T-helper 2 cell treated with Interferon-gamma antibody and Interleukin-4, amounts not matched to agents 100 ng/mL and 5 ng/mL, for 36 hours (primary cell): Measurements from ENCODE around the gene BRD3OS. TPM values are rescaled to one million over a fixed set of nuclear protein-coding genes. Genes with fewer than 3 reads are reported as not detected.

Source experiments
- intact Hi-C: fragments of 100-400 bp; cut with micrococcal nuclease; formaldehyde crosslinking; loops from one replicate; pipeline ENCODE4 v1.15.1; 2023
- total RNA-seq: library from RNA; stranded (reverse); gene quantifications from 2 replicates; pipeline ENCODE4 v1.2.3, GENCODE V29; 2022

The BRD3OS gene
- total RNA-seq: 11.3 and 12.2 TPM in 2 replicates

- intact Hi-C loops: loop anchor here (1.0 kb wide), 4 partner anchors 31 to 566 kb away; partner anchors contain the start of genes BRD3 and CACFD1
Measured at GRCh38 chr9:134024828-134025605, at the start of gene BRD3OS. TSS of gene BRD3OS (plus strand) at chr9:134025481. CDS start at chr9:134026748, 1,267 bp downstream.

DNA sequence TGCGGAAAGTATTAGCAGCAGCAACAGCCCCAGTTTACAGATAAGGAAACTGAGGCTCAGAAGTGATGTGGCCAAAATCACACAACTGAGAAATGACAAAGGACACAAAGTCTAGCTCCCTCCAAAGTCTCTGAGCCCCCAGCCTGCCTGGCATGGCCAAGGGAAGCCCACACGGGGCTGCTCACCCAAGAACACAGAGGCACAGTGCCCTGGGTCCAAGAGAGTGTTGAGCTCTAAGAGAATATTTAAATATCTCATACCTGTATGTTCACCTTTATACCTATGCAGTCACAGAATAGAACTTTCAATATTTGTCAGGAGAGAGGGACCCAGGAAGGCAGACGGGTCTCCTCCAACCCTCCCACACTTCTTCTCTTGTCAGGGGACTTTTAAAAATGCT lies 49.8 kb upstream of the BRD3OS start:
- intact Hi-C loops: no loop called here

- intact Hi-C loops: no loop called here
Measured at GRCh38 chr9:133976191-133976861, 49.0 kb upstream of the BRD3OS start.

GRCh38 chr9:133976887-133977286 lies 48.4 kb upstream of the BRD3OS start:
- intact Hi-C loops: no loop called here

GRCh38 chr9:133977421-133978201 lies 47.7 kb upstream of the BRD3OS start:
- intact Hi-C loops: no loop called here

GRCh38 chr9:133978226-133978898 lies 46.9 kb upstream of the BRD3OS start:
- intact Hi-C loops: no loop called here

GRCh38 chr9:133978899-133979272 lies 46.4 kb upstream of the BRD3OS start:
- intact Hi-C loops: no loop called here

DNA sequence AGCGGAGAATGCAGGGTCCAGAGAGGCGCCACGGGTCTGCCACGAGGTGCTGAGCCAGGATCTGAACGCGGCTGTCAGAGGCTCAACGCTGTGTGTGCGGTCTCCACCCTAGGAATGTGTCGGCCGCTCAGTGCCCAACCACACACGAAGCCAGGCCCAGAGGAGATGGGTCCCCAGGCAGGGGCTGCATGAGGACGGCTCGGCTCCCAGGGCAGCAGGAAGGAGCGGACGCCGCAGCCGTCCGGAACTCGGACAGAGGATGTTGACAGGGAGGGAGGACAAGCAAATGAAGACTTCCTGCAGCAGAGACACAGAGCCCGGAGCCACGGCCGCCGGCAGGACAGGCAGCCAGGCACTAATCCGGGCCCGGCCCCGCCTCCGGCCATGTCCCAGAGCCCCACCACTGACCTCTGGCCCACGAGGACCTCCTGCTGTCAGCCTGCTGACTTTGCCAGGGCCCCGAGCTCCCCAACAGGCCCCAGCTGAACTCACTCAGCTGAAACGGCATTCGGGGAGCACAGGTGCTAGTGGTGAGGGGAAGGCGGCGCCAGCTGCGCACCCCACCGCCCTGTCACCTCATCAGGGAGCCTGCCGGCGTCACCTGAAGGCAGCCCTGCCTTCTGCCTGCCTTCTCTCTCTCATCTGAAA lies 45.9 kb upstream of the BRD3OS start:
- intact Hi-C loops: no loop called here

DNA sequence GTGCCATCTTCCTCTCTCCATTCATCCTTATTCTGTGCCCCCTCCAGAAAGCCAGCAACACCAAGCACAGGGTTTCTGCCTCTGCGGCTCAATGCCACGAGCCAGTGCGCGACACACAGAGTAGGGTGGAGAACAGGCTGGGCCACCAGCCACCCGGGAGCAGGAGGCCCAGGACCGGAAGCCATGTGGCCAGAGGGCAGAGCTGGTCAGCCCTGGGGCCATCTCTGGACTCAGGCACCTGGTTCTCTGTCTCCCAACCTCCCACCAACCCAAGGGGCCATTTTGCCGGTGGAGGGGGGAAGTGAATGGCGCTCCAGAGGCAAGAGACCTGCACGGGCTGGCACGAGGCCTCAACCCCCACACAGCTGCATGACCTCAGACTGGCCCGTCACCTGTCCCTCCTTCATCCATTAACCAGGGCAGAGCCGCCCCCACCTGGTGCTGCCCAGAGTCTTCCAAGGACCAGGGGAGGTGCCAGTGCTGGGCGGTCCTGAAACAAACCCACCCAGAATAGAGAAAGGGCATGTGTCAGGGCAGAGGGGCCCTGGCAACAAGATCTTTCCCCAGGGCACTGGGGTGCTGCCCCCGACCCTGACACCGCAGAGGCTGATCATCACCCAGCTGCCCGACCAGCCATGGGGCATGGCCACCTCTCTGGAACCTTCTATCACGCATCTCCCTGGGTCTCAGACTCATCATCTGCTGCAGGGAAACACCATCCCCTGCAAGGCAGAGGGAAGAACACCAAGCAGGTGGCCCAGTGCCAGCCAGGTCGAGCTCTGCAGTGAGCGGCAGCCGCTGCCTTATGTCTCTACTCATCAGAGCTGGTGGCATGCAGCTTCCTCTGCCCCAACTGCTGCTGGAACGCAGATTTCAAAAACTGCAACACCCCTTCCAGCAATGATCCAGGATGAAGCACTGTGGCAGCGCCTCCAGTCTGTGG lies 45.1 kb upstream of the BRD3OS start:
- intact Hi-C loops: no loop called here

DNA sequence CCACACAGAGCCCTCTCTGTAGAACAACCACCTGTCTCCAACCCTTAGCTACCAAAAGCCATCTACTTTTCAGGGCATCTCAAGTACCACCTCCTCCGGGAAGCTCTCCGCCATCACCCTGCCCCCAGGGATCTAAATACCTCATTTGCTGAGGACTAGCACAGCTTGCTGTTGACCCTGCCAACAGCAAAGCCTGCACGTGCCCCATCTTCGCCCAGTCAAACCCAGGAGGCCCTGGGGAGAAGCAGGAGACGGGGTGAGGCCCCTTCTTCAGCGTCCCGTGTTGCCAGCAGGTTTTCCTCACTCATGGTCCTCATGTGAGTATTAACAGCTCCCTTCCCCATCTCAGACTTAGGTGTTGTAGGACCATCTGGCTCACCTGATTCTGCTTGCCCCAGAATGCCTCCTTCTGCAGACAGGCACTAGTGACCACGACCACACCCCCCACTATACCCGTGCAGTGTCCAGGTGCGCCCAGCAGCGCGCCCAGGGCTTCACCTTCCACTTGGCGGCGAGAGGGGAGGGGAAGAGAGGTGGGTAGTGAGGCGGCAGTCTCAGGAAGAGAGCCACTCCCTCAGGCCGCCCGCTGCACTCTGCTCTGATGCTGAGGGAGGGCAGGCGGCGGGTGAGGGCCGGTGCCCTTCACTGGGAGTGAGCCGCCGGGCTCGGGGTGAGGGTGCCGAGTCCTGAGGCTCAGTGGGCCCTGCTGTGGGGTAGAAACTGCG lies 44.3 kb upstream of the BRD3OS start:
- intact Hi-C loops: no loop called here

DNA sequence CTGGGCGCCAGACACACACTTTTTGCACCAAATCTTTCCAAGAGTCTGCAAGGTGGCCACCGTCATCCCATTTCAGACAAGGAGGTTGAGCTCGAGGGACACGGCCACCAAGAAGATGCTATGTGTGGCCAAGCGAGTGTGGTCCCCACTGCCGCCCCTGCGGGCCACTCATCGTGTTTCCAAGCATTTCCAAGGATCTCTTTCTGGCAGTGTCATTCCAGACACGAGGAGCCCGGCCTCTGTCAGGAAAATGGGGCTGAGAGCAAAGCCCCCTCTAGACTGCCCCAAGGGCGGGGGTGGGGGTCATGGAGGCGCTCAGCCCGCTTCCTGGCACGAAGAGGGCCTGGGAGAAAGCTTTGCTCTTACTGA lies 43.7 kb upstream of the BRD3OS start:
- intact Hi-C loops: no loop called here

GRCh38 chr9:133981958-133982681 lies 43.2 kb upstream of the BRD3OS start:
- intact Hi-C loops: no loop called here

DNA sequence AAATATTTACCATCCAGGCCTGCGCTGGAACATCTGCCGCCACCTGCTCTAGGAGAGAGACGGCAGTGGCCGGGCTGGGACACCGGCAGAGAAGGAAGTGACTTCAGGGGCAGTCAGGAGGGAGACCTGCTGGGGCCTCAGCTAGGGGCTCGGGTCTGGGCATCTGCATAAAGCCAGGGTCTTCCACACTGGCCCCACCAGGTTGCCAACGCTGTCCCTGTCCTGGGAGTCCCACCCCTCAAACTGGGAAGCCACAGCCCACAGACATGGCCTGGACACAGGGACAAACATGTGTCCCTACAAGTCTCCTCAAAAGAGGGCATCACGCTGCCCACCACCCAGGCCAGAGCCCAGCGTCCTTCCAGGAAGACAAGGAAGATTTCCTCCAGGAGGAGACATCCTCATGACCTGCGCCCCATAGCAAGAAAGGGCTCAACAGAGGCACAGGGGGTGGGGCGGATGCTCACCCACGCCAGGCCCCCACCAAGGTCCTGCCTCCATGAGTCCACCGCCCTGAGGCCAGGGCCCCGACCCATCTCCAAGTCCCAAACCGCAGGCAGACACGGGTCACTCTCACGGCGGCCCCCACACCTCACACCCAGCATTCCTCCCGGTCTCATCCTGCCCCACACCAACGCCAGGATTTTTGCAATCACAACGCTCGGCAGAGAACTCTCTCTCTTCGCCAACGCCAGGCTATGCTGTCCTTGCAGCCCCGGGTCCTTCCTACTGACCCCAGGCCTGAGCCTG lies 42.1 kb upstream of the BRD3OS start:
- intact Hi-C loops: no loop called here

DNA sequence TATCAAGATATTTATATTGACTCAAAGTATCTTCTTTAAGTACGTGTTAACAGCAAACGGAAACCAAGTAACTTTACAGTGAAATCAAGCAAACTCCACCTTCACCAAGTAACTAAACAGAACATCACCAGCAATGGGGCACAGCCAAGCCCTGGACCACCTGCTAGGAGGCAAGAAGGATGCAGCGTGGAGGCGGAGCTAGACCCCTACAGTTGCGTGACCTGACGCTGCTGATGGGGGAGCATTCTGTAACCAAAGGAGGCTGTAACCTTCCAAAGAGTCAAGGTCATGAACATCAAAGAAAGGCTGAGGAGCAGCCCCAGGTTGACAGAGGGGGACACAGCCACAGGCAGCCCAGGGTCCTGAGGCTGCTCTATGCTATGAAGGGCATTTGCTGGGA lies 39.2 kb upstream of the BRD3OS start:
- intact Hi-C loops: no loop called here

- intact Hi-C loops: no loop called here
Measured at GRCh38 chr9:133986774-133987445, 38.4 kb upstream of the BRD3OS start.

GRCh38 chr9:133987446-133987788 lies 37.9 kb upstream of the BRD3OS start:
- intact Hi-C loops: no loop called here

DNA sequence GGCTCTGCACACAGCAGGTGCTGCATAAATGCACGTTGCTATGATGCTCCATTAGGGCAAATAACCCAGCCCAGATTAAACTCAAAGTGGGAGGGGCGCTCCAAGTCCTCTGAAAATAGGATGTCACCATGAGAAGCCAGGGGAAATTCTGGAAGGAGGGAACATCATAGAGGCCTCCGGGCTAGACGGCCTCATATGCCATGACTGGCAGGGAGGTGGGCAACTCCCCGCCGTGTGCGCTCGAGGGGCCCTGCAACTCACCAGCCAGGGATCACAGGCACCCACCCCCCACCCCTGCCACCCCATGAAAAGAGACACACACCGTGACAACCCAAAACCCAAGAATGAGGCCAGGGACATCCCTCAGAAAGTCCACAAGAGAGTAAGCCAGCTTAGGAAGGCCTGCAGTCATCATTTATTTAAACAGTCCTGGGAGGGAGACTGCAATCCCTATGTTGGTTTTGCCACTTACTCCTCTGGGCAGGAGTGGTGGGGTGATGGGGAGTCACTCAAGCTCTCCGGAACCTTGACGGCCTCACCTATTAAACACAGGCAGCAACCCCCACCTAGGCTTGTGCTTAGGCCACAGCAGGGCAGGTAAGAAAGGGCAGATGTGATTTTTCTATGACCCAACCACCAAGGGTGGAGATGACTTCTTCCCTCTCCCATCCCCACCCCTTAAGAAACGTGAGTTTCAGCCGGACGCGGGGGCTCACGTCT lies 37.2 kb upstream of the BRD3OS start:
- intact Hi-C loops: no loop called here
